HepG2 (cell line): ENCODE results near the gene TBC1D1. TPM values are rescaled to one million over a fixed set of nuclear protein-coding genes. Genes with fewer than 3 reads are reported as not detected.
"Not testable (repeated sequence)": the region's sequence is repeated elsewhere in the genome, so short reads cannot be mapped to it uniquely, and the experiment has no call there.

Experiments
- ATAC-seq: fragments of 200-7000 bp; cut with Tn5 transposase; 3 replicates; pipeline ENCODE4 v1.9.1; 2020; ENCODE audit warnings: mild to moderate bottlenecking, moderate library complexity
- BruUV-seq: library from RNA; stranded (reverse); fragments of 400-500 nt; replicated peaks from 2 replicates; lab custom pipeline; 2021; lab: Mats Ljungman, UMichigan
- CTCF ChIA-PET: fragments of 300-600 bp; formaldehyde crosslinking; extraction: SDS; loops from one replicate; lab custom pipeline; 2021; ENCODE audit warnings: low total read pairs, inconsistent platforms, low intra/inter-chr PET ratio; lab: Yijun Ruan, JAX
- POLR2A ChIA-PET: fragments of 350-600 bp; sonication (Branson Sonifier 250); formaldehyde crosslinking; loops from one replicate; lab custom pipeline; 2020; ENCODE audit warnings: antibody characterized with exemption, inconsistent platforms; lab: Yijun Ruan, JAX
- DNase-seq: peaks from one replicate; pipeline ENCODE4 v3.0.0-alpha.2; 2015; ENCODE audit warnings: low spot score
- FAIRE-seq: peaks from 3 replicates; lab custom pipeline; 2011; peaks lifted over from hg19 to GRCh38; lab: Jason Lieb, UNC
- H2AFZ ChIP-seq: one replicate; pipeline ENCODE4 v1.6.1; 2011; ENCODE audit warnings: low read length, inconsistent platforms
- H3K27ac ChIP-seq: fragments of 300-600 bp; 3 replicates; pipeline ENCODE4 v1.8.0; 2011; ENCODE audit warnings: mixed run types, mild to moderate bottlenecking, mixed read lengths, low read length, inconsistent platforms; ENCODE audit not compliant: insufficient read depth; ENCODE audit errors: extremely low read length
- H3K27me3 ChIP-seq, 2 experiments: fragments of 200-600 bp in 1 of 2; 2 replicates in 1 of 2; 3 replicates in 1 of 2; pipeline versions ENCODE4 v1.6.0 to v1.8.0; 2011; ENCODE audit warnings: low read length in 2 of 2, mild to moderate bottlenecking in 2 of 2, moderate library complexity in 2 of 2, inconsistent platforms in 1 of 2; ENCODE audit not compliant: insufficient read depth in 2 of 2, control insufficient read depth in 1 of 2
- H3K36me3 ChIP-seq, 2 experiments: fragments of 200-600 bp in 1 of 2; replicated peaks in 1 of 2; 2 replicates in 1 of 2; 3 replicates in 1 of 2; pipeline versions ENCODE4 v1.5.1 to v1.8.0; 2011; ENCODE audit warnings: low read length in 2 of 2, inconsistent platforms in 1 of 2; ENCODE audit not compliant: insufficient read depth in 2 of 2, control insufficient read depth in 1 of 2
- H3K4me1 ChIP-seq: 2 replicates; pipeline ENCODE4 v1.5.1; 2012; ENCODE audit warnings: low read length, inconsistent platforms; ENCODE audit not compliant: insufficient read depth
- H3K4me2 ChIP-seq: 2 replicates; pipeline ENCODE4 v1.6.0; 2011; ENCODE audit warnings: low read depth, low read length, inconsistent platforms
- H3K4me3 ChIP-seq, 3 experiments: fragments of 200-600 bp in 1 of 3; sonication (generic), shearing (Covaris generic) in 1 of 3; replicated peaks in 1 of 3; 2 replicates each; pipeline ENCODE4 v1.5.1; 2011 to 2016; ENCODE audit warnings: low read length in 3 of 3, inconsistent platforms in 2 of 3, low read depth in 2 of 3, mild to moderate bottlenecking in 2 of 3, control low read depth in 1 of 3, mixed read lengths in 1 of 3; ENCODE audit not compliant: insufficient read depth in 1 of 3
- H3K79me2 ChIP-seq: one replicate; pipeline ENCODE4 v1.6.1; 2011; ENCODE audit warnings: low read length, inconsistent platforms; ENCODE audit not compliant: insufficient read depth
- H3K9ac ChIP-seq: 2 replicates; pipeline ENCODE4 v1.6.0; 2011; ENCODE audit warnings: mild to moderate bottlenecking, low read depth, low read length, inconsistent platforms; ENCODE audit not compliant: insufficient read depth
- H3K9me3 ChIP-seq: 2 replicates; pipeline ENCODE4 v1.5.1; 2012; ENCODE audit warnings: mild to moderate bottlenecking, low read length
- H4K20me1 ChIP-seq: 2 replicates; pipeline ENCODE4 v1.6.0; 2011; ENCODE audit warnings: inconsistent platforms, mild to moderate bottlenecking, low read length, moderate library complexity; ENCODE audit not compliant: insufficient read depth
- ELF1 ChIP-seq: sonication (generic); formaldehyde crosslinking; IDR thresholded peaks from 2 replicates; pipeline ENCODE4 v1.4.0; 2020; ENCODE audit warnings: missing genetic modification reagents
- HMG20A ChIP-seq: IDR thresholded peaks from 2 replicates; pipeline ENCODE4 v1.6.1; 2016; ENCODE audit warnings: borderline replicate concordance
- TFDP1 ChIP-seq: IDR thresholded peaks from 2 replicates; pipeline ENCODE4 v1.6.1; 2016; ENCODE audit warnings: missing compliant biosample characterization, missing genetic modification reagents, borderline replicate concordance
- ZKSCAN1 ChIP-seq: fragments of 150-350 bp; IDR thresholded peaks from 2 replicates; pipeline ENCODE4 v1.6.1; 2014; ENCODE audit warnings: low read length
- ZNF142 ChIP-seq: sonication (generic); formaldehyde crosslinking; IDR thresholded peaks from 2 replicates; pipeline ENCODE4 v1.4.0; 2020; ENCODE audit warnings: missing genetic modification reagents
- ZNF232 ChIP-seq: sonication (generic); formaldehyde crosslinking; IDR thresholded peaks from 2 replicates; pipeline ENCODE4 v1.4.0; 2020; ENCODE audit warnings: missing genetic modification reagents, borderline replicate concordance
- WGBS: methylation state at CpG from one replicate; pipeline ENCODE4 v1.1.6; 2017; ENCODE audit warnings: low lambda C conversion rate; 5-methylcytosine and 5-hydroxymethylcytosine counted together
- in situ Hi-C: cut with HindIII; loops from 2 replicates; pipeline ENCODE4 v1.10.0; 2017; ENCODE audit warnings: low pct_unique_long_range_greater_than_20kb; ENCODE audit not compliant: extremely low pct_ligation_motif_present
- intact Hi-C: fragments of 100-400 bp; cut with micrococcal nuclease; formaldehyde crosslinking; loops from one replicate; pipeline ENCODE4 v1.10.0; 2022; ENCODE audit not compliant: unreplicated experiment
- polyA plus RNA-seq, 8 experiments: library from polyadenylated mRNA; depleted of rRNA in 3 of 8; stranded (reverse) in 7 of 8; unstranded in 1 of 8; fragments of >200 nt; fragmentation: Illumina TruSeq in 4 of 8; extraction: Trizol in 4 of 8; gene quantifications; 2 replicates each; pipeline versions ENCODE4 v1.2.1 to v1.2.3, GENCODE V29; 2011 to 2016; ENCODE audit warnings: low read depth in 4 of 8, missing spikeins in 1 of 8, mixed read lengths in 1 of 8; ENCODE audit not compliant: insufficient read depth in 1 of 8
- total RNA-seq, 5 experiments: library from RNA; depleted of rRNA; stranded (reverse); fragments of >200 nt; fragmentation: Illumina TruSeq; extraction: Trizol; gene quantifications; 2 replicates each; pipeline ENCODE4 v1.2.3, GENCODE V29; 2016; ENCODE audit warnings: low read depth in 1 of 5
- TF ChIP-seq, protein P1 (sequence below): IDR thresholded peaks from 2 replicates; pipeline ENCODE4 v1.6.1; 2016
- TF ChIP-seq, protein P2 (sequence below): sonication (generic); formaldehyde crosslinking; IDR thresholded peaks from 2 replicates; pipeline ENCODE4 v1.8.1; 2023; ENCODE audit warnings: mild to moderate bottlenecking, missing genetic modification reagents, borderline replicate concordance
- TF ChIP-seq, protein P3 (sequence below): sonication (generic); formaldehyde crosslinking; conservative IDR thresholded peaks from 2 replicates; pipeline ENCODE4 v1.8.0; 2022; ENCODE audit warnings: low read depth, missing genetic modification reagents

The TBC1D1 gene
- total and polyA plus RNA-seq, 2 of the 13 experiments (the other 11 are each of a cell fraction or from before 2014, with no cell fraction given) = 37.3 to 62.8 TPM

- H3K4me1 ChIP-seq, H3K4me2 ChIP-seq, H3K27me3 ChIP-seq, H2AFZ ChIP-seq, intact Hi-C loops, H3K27ac ChIP-seq, H3K4me3 ChIP-seq, in situ Hi-C loops, POLR2A ChIA-PET, H3K79me2 ChIP-seq, FAIRE-seq, H4K20me1 ChIP-seq, ATAC-seq, CTCF ChIA-PET, DNase-seq, H3K9me3 ChIP-seq, BruUV-seq, H3K9ac ChIP-seq, H3K36me3 ChIP-seq: not testable (repeated sequence)
Observed at GRCh38 chr4:37923089-37923488, 32.2 kb downstream of the TBC1D1 start.

GRCh38 chr4:37924946-37925345, 34.1 kb downstream of the TBC1D1 start:
- intact Hi-C loops (no loop called here), in situ Hi-C loops (no loop called here)
- Histone ChIP-seq H3K4me1 (no peaks in the 10 kb centered on the region), H3K27me3 (peaks cover 0 to 12% of the 10 kb centered on the region in 2 experiments; a peak in 2 of 5 replicates), H4K20me1 (no peaks in the 10 kb centered on the region), H3K36me3 (no peaks in the 10 kb centered on the region), H3K9me3 (no peaks in the 10 kb centered on the region), H3K4me3 (no peak overlapping the region), H3K27ac (no peak overlapping the region), H3K9ac (no peak overlapping the region), H3K4me2 (no peak overlapping the region), H2AFZ (no peak overlapping the region), H3K79me2 (no peaks in the 10 kb centered on the region)
- ChIA-PET POLR2A (no interaction called here), CTCF (no interaction called here)
- no TSS peak for BruUV-seq
- WGBS = 42% methylated on average over 7 of the region's 7 CpGs
- ATAC-seq (no peak), DNase-seq (no peak), FAIRE-seq (no peak)
- TF ChIP-seq, protein P1, sequence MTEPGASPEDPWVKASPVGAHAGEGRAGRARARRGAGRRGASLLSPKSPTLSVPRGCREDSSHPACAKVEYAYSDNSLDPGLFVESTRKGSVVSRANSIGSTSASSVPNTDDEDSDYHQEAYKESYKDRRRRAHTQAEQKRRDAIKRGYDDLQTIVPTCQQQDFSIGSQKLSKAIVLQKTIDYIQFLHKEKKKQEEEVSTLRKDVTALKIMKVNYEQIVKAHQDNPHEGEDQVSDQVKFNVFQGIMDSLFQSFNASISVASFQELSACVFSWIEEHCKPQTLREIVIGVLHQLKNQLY (CRISPR knock-in tag) = no peak
- TF ChIP-seq ZNF142 (CRISPR knock-in tag) = no peak
- TF ChIP-seq ZKSCAN1 = no peak
- TF ChIP-seq, protein P2, sequence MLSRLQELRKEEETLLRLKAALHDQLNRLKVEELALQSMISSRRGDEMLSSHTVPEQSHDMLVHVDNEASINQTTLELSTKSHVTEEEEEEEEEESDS (CRISPR knock-in tag) = no peak
- TF ChIP-seq ZNF232 (CRISPR knock-in tag) = no peak
- no peak for TF ChIP-seq TFDP1
- no peak for TF ChIP-seq ELF1 (CRISPR knock-in tag)
- no peak for TF ChIP-seq HMG20A (CRISPR knock-in tag)
- TF ChIP-seq, protein P3, sequence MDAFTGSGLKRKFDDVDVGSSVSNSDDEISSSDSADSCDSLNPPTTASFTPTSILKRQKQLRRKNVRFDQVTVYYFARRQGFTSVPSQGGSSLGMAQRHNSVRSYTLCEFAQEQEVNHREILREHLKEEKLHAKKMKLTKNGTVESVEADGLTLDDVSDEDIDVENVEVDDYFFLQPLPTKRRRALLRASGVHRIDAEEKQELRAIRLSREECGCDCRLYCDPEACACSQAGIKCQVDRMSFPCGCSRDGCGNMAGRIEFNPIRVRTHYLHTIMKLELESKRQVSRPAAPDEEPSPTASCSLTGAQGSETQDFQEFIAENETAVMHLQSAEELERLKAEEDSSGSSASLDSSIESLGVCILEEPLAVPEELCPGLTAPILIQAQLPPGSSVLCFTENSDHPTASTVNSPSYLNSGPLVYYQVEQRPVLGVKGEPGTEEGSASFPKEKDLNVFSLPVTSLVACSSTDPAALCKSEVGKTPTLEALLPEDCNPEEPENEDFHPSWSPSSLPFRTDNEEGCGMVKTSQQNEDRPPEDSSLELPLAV (CRISPR knock-in tag) = no peak
